Esophagus squamous epithelium (tissue), 5 donors: ENCODE data around the gene RPL7L1. TPM values are rescaled to one million over a fixed set of nuclear protein-coding genes. Genes with fewer than 3 reads are reported as not detected.
"Not testable (repeated sequence)": the region's sequence is repeated elsewhere in the genome, so short reads cannot be mapped to it uniquely, and the experiment has no call there.

Source experiments
- DNase-seq: peaks from one replicate; lab custom pipeline; 2025; lab: John Stamatoyannopoulos, UW
- H3K27ac ChIP-seq, 4 donors: fragments of 200-600 bp; sonication (generic); one replicate each; pipeline ENCODE4 v1.5.1; 2016 to 2019; ENCODE audit warnings: mild to moderate bottlenecking in 1 of 4
- H3K27me3 ChIP-seq, 4 donors: fragments of 200-600 bp; sonication (generic); 1 replicate in 3 of 4; 2 replicates in 1 of 4; pipeline versions ENCODE4 v1.5.1 to v1.6.0; 2017 to 2021; ENCODE audit warnings: antibody characterized with exemption in 1 of 4
- H3K36me3 ChIP-seq, 3 donors: fragments of 200-600 bp; sonication (generic); one replicate each; pipeline ENCODE4 v1.5.1; 2016 to 2019
- H3K4me1 ChIP-seq, 3 donors: fragments of 200-600 bp; sonication (generic); one replicate each; pipeline ENCODE4 v1.5.1; 2017 to 2019
- H3K4me3 ChIP-seq, 4 donors: fragments of 200-600 bp; sonication (generic); 1 replicate in 3 of 4; 2 replicates in 1 of 4; pipeline ENCODE4 v1.5.1; 2016 to 2019; ENCODE audit warnings: mild to moderate bottlenecking in 2 of 4, moderate library complexity in 1 of 4
- H3K9me3 ChIP-seq, 3 donors: fragments of 200-600 bp; sonication (generic); one replicate each; pipeline ENCODE4 v1.5.1; 2016 to 2019
- POLR2A ChIP-seq, 4 donors: fragments of 450-650 bp; IDR thresholded peaks; one replicate each; pipeline ENCODE4 v1.6.1; 2017; ENCODE audit warnings: antibody characterized with exemption in 4 of 4, mild to moderate bottlenecking in 4 of 4, moderate library complexity in 3 of 4
- WGBS, 2 donors: methylation state at CpG; one replicate each; pipeline ENCODE4 v1.1.5; 2018; 5-methylcytosine and 5-hydroxymethylcytosine counted together
- intact Hi-C: fragments of 100-400 bp; cut with DNase I; formaldehyde crosslinking; loops from one replicate; pipeline ENCODE4 v1.15.0; 2022
- total RNA-seq, 4 donors: library from RNA; depleted of rRNA; stranded (reverse); fragments of >200 nt; gene quantifications; one replicate each; pipeline ENCODE4 v1.1.0, GENCODE V29; 2016
- TF ChIP-seq, protein P1 (sequence below), 6 experiments: fragments of 450-650 bp in 4 of 6; fragments of 200-600 bp in 2 of 6; sonication (generic) in 2 of 6; IDR thresholded peaks; one replicate each; pipeline ENCODE4 v1.5.1; 2016 to 2019; ENCODE audit warnings: antibody characterized with exemption in 6 of 6, mild to moderate bottlenecking in 4 of 6, moderate library complexity in 4 of 6
- donor health status: DM: yes; HTN: yes; CAD: no.

RPL7L1 gene
- total RNA-seq, 4 donors from 2014 or later, result 67.4 to 122 (median 92.2) TPM

DNA sequence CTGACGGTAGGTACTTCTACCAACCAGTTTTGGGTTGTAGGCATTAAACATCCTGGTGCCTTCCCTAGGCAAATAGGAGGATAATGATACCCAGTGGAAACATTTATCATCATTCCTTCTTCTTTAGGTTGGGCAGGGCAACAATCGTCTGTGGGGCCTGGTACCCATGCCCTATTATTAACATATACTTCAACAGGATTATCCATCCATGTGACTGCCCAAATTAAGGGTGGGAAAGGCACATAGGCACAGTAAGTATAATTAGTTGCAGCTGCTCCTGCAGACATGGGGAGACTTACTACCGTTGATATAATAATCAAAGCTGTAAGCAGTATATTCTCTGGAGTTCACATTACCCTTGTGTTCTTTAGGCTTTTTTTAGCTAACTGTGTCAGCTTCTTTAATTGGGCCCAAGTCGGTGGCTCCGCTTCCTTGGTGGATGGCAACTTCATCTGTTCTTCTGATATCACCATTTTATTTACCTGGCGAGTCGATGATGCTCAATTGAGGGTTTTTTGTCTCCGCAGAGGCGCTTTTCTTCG is 16.8 kb downstream of the RPL7L1 start:
- Histone ChIP-seq H3K4me1 (peaks cover 2 to 21% (median 3%) of the 10 kb centered on the region in 3 donors), H3K27ac (no peak overlapping the region), H3K36me3 (no peaks in the 10 kb centered on the region), H3K27me3 (no peaks in the 10 kb centered on the region), H3K4me3 (no peak overlapping the region), H3K9me3 (no peaks in the 10 kb centered on the region)
- no peak for DNase-seq
- intact Hi-C loops, result no loop called here
- WGBS, 2 donors, result 82 to 83% methylated on average over 10 of the region's 10 CpGs
- TF ChIP-seq, protein P1, sequence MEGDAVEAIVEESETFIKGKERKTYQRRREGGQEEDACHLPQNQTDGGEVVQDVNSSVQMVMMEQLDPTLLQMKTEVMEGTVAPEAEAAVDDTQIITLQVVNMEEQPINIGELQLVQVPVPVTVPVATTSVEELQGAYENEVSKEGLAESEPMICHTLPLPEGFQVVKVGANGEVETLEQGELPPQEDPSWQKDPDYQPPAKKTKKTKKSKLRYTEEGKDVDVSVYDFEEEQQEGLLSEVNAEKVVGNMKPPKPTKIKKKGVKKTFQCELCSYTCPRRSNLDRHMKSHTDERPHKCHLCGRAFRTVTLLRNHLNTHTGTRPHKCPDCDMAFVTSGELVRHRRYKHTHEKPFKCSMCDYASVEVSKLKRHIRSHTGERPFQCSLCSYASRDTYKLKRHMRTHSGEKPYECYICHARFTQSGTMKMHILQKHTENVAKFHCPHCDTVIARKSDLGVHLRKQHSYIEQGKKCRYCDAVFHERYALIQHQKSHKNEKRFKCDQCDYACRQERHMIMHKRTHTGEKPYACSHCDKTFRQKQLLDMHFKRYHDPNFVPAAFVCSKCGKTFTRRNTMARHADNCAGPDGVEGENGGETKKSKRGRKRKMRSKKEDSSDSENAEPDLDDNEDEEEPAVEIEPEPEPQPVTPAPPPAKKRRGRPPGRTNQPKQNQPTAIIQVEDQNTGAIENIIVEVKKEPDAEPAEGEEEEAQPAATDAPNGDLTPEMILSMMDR (IDR thresholded peaks at IDR 0.05), result no peak
- TF ChIP-seq POLR2A (IDR thresholded peaks at IDR 0.05), result no peak

- intact Hi-C loops, result no loop called here
- Histone ChIP-seq H3K27me3 (no peaks in the 10 kb centered on the region), H3K9me3 (no peaks in the 10 kb centered on the region), H3K4me3 (no peak overlapping the region), H3K4me1 (peaks cover 4 to 34% (median 4%) of the 10 kb centered on the region in 3 donors), H3K27ac (no peak overlapping the region), H3K36me3 (no peaks in the 10 kb centered on the region)
- WGBS, 2 donors, result 7 to 11% methylated on average over 10 of the region's 10 CpGs
- DNase-seq, result peak; percentile 10
- TF ChIP-seq, protein P1 (IDR thresholded peaks at IDR 0.05), result peak; percentile 60 to 87 (median 79)
- no peak for TF ChIP-seq POLR2A (IDR thresholded peaks at IDR 0.05)
Measured at GRCh38 chr6:42898891-42899361, 19.5 kb downstream of the RPL7L1 start.

DNA sequence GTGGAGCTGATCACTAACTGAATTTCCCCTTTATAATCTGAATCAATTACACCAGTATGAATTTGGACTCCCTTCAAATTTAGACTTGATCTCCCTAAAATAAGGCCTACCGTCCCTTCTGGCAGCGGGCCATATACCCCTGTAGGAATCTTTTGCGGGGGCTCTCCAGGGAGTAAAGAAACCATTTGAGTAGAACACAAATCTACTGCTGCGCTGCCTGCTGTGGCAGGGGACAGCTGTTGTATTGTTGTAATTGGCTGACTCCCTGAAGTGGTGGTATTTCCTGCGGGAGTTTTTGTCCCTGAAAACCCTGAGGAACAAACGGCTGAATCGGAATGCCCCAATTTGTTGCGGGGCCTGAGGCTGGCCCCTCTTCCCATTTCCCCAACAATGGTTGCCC is 20.5 kb downstream of the RPL7L1 start:
- Histone ChIP-seq H3K36me3 (no peaks in the 10 kb centered on the region), H3K4me1 (peaks cover 4 to 34% (median 4%) of the 10 kb centered on the region in 3 donors), H3K27ac (no peak overlapping the region), H3K9me3 (no peaks in the 10 kb centered on the region), H3K27me3 (no peaks in the 10 kb centered on the region), H3K4me3 (no peak overlapping the region)
- DNase-seq, result no peak
- no peak for TF ChIP-seq POLR2A (IDR thresholded peaks at IDR 0.05)
- TF ChIP-seq, protein P1 (IDR thresholded peaks at IDR 0.05), result no peak
- intact Hi-C loops, result loop anchor here (10.0 kb wide), 1 partner anchor 245 kb away; no protein-coding TSS in a partner anchor
- WGBS, 2 donors, result 45 to 53% methylated on average over 7 to 8 of the region's 8 CpGs

- intact Hi-C loops, result loop anchor here (10.0 kb wide), 1 partner anchor 243 kb away; no protein-coding TSS in a partner anchor
- no peaks in the 10 kb centered on the region for H3K27me3 ChIP-seq
- no peaks in the 10 kb centered on the region for H3K36me3 ChIP-seq
- TF ChIP-seq, protein P1 (IDR thresholded peaks at IDR 0.05), result peak; percentile 81 to 96 (median 94)
- TF ChIP-seq POLR2A (IDR thresholded peaks at IDR 0.05), result no peak
- H3K9me3 ChIP-seq, result no peaks in the 10 kb centered on the region
- H3K4me1 ChIP-seq, result peaks cover 4 to 34% (median 4%) of the 10 kb centered on the region in 3 donors
- peak; percentile 18 for DNase-seq
- H3K27ac ChIP-seq, result peak overlapping the region in 2 of 4 donors; percentile 37 to 43
- peak overlapping the region in 3 of 4 donors; percentile 22 to 51 (median 27) for H3K4me3 ChIP-seq
- WGBS, 2 donors, result 3 to 4% methylated on average over 8 to 11 of the region's 11 CpGs
Measured at GRCh38 chr6:42901538-42901957, 22.1 kb downstream of the RPL7L1 start.

DNA sequence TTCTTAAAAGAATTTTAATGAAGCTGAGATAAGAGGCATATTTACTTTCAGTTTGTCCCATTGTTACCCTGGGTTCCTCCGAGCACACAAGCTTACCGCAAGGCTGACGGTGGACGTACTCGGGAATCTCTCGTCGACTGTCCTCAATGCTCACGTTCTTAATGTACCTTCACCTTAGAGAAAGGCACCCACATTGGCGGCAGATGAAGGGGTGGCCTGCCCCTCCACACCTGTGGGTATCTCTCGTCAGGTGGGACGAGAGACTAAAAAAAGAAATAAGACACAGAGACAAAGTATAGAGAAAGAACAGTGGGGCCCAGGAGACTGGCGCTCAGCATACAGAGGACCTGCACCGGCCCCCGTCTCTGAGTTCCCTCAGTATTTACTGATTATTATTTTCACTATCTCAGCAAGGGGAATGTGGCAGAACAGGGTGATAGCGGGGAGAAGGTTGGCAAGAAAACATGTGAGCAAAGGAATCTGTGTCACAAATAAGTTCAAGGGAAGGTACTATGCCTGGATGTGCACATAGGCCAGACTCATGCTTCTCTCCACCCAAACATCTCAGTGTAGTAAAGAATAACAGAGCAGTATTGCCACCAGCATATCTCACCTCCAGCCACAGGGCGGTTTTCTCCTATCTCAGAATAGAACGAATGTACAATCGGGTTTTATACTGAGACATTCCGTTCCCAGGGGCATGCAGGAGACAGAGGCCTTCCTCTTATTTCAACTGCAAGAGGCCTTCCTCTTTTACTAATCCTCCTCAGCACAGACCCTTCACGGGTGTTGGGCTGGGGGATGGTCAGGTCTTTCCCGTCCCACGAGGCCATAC is 23.2 kb downstream of the RPL7L1 start:
- H3K4me3 ChIP-seq, result peak overlapping the region in 3 of 4 donors; percentile 22 to 51 (median 27)
- WGBS, 2 donors, result 56 to 57% methylated on average over 19 to 22 of the region's 22 CpGs
- intact Hi-C loops, result loop anchor here (10.0 kb wide), 1 partner anchor 242 kb away; no protein-coding TSS in a partner anchor
- H3K9me3 ChIP-seq, H3K27me3 ChIP-seq, DNase-seq, H3K36me3 ChIP-seq: not testable (repeated sequence)
- peak overlapping the region in 3 of 4 donors; percentile 37 to 58 (median 43) for H3K27ac ChIP-seq
- peaks cover 4 to 34% (median 4%) of the 10 kb centered on the region in 3 donors for H3K4me1 ChIP-seq
